HepG2 (cell line): Measurements from ENCODE around the gene PRDX2. TPM values are rescaled to one million over a fixed set of nuclear protein-coding genes. Genes with fewer than 3 reads are reported as not detected.
A peak's percentile ranks its signal among the peaks of the same experiment; 100 is the strongest.

Experiments used
- HNRNPH1 ChIP-seq: fragments of 200-400 bp; formaldehyde crosslinking; optimal IDR thresholded peaks from 2 replicates; pipeline ENCODE3; 2017; ENCODE audit warnings: mild to moderate bottlenecking, low read depth, low read length
- KDM4B ChIP-seq: sonication (generic); formaldehyde crosslinking; IDR thresholded peaks from 2 replicates; pipeline ENCODE4 v1.4.0; 2020; ENCODE audit warnings: missing genetic modification reagents
- NFAT5 ChIP-seq: sonication (generic); formaldehyde crosslinking; IDR thresholded peaks from 2 replicates; pipeline ENCODE4 v1.4.0; 2020; ENCODE audit warnings: missing genetic modification reagents
- NR3C1 ChIP-seq: sonication (generic); formaldehyde crosslinking; IDR thresholded peaks from 2 replicates; pipeline ENCODE4 v1.4.0; 2020; ENCODE audit warnings: missing genetic modification reagents
- PATZ1 ChIP-seq: sonication (generic); formaldehyde crosslinking; IDR thresholded peaks from 2 replicates; pipeline ENCODE4 v1.4.0; 2020; ENCODE audit warnings: missing genetic modification reagents
- ZNF142 ChIP-seq: sonication (generic); formaldehyde crosslinking; IDR thresholded peaks from 2 replicates; pipeline ENCODE4 v1.4.0; 2020; ENCODE audit warnings: missing genetic modification reagents
- ZNF275 ChIP-seq: sonication (generic); formaldehyde crosslinking; IDR thresholded peaks from 2 replicates; pipeline ENCODE4 v1.8.0; 2022; ENCODE audit warnings: missing genetic modification reagents, mild to moderate bottlenecking, inconsistent platforms, borderline replicate concordance
- ZSCAN20 ChIP-seq: sonication (generic); formaldehyde crosslinking; IDR thresholded peaks from 2 replicates; pipeline ENCODE4 v1.4.0; 2020; ENCODE audit warnings: missing genetic modification reagents, mild to moderate bottlenecking, borderline replicate concordance
- ZSCAN31 ChIP-seq: sonication (generic); formaldehyde crosslinking; IDR thresholded peaks from 2 replicates; pipeline ENCODE4 v1.5.0; 2020; ENCODE audit warnings: low read depth, mild to moderate bottlenecking, missing genetic modification reagents
- ZXDC ChIP-seq: sonication (generic); formaldehyde crosslinking; IDR thresholded peaks from 2 replicates; pipeline ENCODE4 v1.5.0; 2020; ENCODE audit warnings: mild to moderate bottlenecking, missing genetic modification reagents
- polyA plus RNA-seq, 8 experiments: library from polyadenylated mRNA; depleted of rRNA in 3 of 8; stranded (reverse) in 7 of 8; unstranded in 1 of 8; fragments of >200 nt; fragmentation: Illumina TruSeq in 4 of 8; extraction: Trizol in 4 of 8; gene quantifications; 2 replicates each; pipeline versions ENCODE4 v1.2.1 to v1.2.3, GENCODE V29; 2011 to 2016; ENCODE audit warnings: low read depth in 4 of 8, missing spikeins in 1 of 8, mixed read lengths in 1 of 8; ENCODE audit not compliant: insufficient read depth in 1 of 8
- total RNA-seq, 5 experiments: library from RNA; depleted of rRNA; stranded (reverse); fragments of >200 nt; fragmentation: Illumina TruSeq; extraction: Trizol; gene quantifications; 2 replicates each; pipeline ENCODE4 v1.2.3, GENCODE V29; 2016; ENCODE audit warnings: low read depth in 1 of 5

Gene PRDX2
- total and polyA plus RNA-seq, 2 of the 13 experiments (the other 11 are each of a cell fraction or from before 2014, with no cell fraction given): 218 to 381 TPM

- TF ChIP-seq ZNF142 (CRISPR knock-in tag): peak; percentile 51; the same call in 1 of the 2 replicates
- peak; percentile 78; the same call in 1 of the 2 replicates for TF ChIP-seq ZSCAN31 (CRISPR knock-in tag)
- peak; percentile 98 for TF ChIP-seq PATZ1 (CRISPR knock-in tag)
- TF ChIP-seq NR3C1 (CRISPR knock-in tag): no peak
- TF ChIP-seq ZSCAN20 (CRISPR knock-in tag): no peak
- TF ChIP-seq ZXDC: no peak
- TF ChIP-seq HNRNPH1: peak; percentile 53
- no peak for TF ChIP-seq ZNF275 (CRISPR knock-in tag)
- TF ChIP-seq KDM4B (CRISPR knock-in tag): peak; percentile 95
- no peak for TF ChIP-seq NFAT5 (CRISPR knock-in tag)
Measured at GRCh38 chr19:12791345-12792050, 10.1 kb downstream of the PRDX2 start, which contains the start of gene JUNB (continued).
